ENCODE data around the gene SPTB. TPM values are rescaled to one million over a fixed set of nuclear protein-coding genes. Genes with fewer than 3 reads are reported as not detected.

The SPTB gene
- total RNA-seq, 1 donor from 2014 or later, result 3.0 TPM

DNA sequence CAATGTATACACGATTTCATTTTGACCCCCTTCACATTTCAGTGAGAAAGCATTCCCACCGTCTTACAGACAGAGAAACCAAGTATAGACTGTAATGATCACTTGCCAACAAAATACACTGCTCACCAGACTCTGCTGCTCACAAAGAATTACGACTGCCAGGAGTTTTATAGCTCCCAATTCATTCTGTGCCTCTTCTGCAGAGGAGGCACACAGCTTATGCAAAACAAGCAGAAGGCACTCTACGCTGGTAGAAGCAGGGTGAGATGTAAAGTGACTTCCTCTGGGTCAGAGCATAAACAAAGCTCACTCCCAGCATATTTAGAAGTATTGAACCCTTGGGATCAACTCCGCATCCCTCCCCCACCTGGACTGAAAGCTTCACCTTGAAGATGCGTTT is 14.6 kb downstream of the SPTB start:
- no peaks in the 10 kb centered on the region for H3K9me3 ChIP-seq
- ATAC-seq, result no peak
- no peaks in the 10 kb centered on the region for H3K36me3 ChIP-seq
- no peaks in the 10 kb centered on the region for H3K4me1 ChIP-seq
- H3K4me3 ChIP-seq, result no peak overlapping the region
- no peak for DNase-seq
- intact Hi-C loops (cut with DNase I), result no loop called here
- TF ChIP-seq, protein P1, sequence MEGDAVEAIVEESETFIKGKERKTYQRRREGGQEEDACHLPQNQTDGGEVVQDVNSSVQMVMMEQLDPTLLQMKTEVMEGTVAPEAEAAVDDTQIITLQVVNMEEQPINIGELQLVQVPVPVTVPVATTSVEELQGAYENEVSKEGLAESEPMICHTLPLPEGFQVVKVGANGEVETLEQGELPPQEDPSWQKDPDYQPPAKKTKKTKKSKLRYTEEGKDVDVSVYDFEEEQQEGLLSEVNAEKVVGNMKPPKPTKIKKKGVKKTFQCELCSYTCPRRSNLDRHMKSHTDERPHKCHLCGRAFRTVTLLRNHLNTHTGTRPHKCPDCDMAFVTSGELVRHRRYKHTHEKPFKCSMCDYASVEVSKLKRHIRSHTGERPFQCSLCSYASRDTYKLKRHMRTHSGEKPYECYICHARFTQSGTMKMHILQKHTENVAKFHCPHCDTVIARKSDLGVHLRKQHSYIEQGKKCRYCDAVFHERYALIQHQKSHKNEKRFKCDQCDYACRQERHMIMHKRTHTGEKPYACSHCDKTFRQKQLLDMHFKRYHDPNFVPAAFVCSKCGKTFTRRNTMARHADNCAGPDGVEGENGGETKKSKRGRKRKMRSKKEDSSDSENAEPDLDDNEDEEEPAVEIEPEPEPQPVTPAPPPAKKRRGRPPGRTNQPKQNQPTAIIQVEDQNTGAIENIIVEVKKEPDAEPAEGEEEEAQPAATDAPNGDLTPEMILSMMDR (IDR thresholded peaks at IDR 0.05), result no peak
- no peak overlapping the region for H3K27ac ChIP-seq
- H3K27me3 ChIP-seq, result no peaks in the 10 kb centered on the region

DNA sequence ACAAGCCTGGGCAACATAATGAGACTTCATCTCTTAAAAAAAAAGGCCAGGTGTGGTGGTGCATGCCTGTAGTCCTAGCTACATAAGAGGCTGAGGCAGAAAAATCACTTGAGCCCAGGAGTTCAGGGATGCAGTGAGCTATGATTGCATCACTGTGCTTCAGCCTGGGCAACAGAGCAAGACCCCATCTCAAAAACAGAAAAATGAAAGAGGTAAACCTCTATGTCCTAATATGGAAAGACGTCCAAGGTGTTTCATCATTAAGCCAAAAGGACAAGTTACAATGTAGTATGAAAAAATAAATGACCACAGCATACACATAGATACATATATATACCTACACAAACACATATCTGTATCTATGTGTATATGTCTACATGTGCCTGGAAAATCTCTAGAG is 15.4 kb downstream of the SPTB start:
- Histone ChIP-seq H3K4me1 (no peaks in the 10 kb centered on the region), H3K27me3 (no peaks in the 10 kb centered on the region), H3K36me3 (no peaks in the 10 kb centered on the region), H3K4me3 (no peak overlapping the region), H3K9me3 (no peaks in the 10 kb centered on the region), H3K27ac (no peak overlapping the region)
- TF ChIP-seq, protein P1 (IDR thresholded peaks at IDR 0.05), result no peak
- intact Hi-C loops (cut with DNase I), result no loop called here
- DNase-seq, result no peak
- no peak for ATAC-seq

DNA sequence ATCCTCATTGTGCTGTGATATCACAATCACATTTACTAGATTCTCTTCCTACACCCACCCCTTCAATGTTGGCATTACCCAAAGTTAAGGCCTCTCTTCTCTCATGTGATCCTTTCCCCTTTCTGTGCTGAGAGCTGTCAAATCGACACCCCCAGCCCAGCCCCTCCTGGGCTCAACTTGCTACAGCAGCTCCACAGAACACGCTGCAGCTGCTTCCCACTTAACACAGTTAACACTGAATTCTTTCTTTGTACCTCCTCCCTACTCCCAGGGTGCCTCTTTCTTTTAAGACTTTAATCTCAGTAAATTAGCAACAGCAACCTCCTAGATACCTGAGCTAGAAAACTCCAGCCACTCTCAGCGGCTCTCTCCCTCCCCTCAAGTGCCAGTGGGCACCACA is 17.8 kb downstream of the SPTB start:
- Histone ChIP-seq H3K36me3 (no peaks in the 10 kb centered on the region), H3K9me3 (no peaks in the 10 kb centered on the region), H3K27me3 (peaks cover 5% of the 10 kb centered on the region), H3K27ac (no peak overlapping the region), H3K4me3 (no peak overlapping the region), H3K4me1 (no peaks in the 10 kb centered on the region)
- DNase-seq (no peak), ATAC-seq (no peak)
- intact Hi-C loops (cut with DNase I), result no loop called here
- TF ChIP-seq, protein P1 (IDR thresholded peaks at IDR 0.05), result no peak

DNA sequence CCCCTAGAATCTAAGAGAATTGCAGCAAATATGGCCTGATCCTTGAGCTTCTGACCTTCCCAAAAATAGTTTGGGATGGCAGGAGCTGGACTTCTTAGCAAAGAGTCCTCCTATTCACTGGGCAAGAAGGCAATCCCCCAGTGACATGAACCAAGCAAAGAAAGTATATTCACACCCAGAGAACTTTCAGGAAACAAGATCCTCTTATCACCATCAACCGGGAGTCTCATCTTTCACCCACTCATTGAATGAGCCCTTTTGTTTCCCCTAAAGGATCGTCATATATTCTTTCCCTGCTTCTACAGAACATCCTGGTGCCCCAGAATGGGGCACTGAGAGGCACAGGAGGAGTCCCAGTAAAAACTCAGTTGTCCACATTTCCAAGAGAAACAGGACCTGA is 19.7 kb downstream of the SPTB start:
- no peak for DNase-seq
- Histone ChIP-seq H3K9me3 (no peaks in the 10 kb centered on the region), H3K36me3 (no peaks in the 10 kb centered on the region), H3K27ac (no peak overlapping the region), H3K4me1 (no peaks in the 10 kb centered on the region), H3K4me3 (no peak overlapping the region), H3K27me3 (peaks cover 5% of the 10 kb centered on the region)
- intact Hi-C loops (cut with DNase I), result no loop called here
- TF ChIP-seq, protein P1 (IDR thresholded peaks at IDR 0.05), result no peak
- ATAC-seq, result no peak

DNA sequence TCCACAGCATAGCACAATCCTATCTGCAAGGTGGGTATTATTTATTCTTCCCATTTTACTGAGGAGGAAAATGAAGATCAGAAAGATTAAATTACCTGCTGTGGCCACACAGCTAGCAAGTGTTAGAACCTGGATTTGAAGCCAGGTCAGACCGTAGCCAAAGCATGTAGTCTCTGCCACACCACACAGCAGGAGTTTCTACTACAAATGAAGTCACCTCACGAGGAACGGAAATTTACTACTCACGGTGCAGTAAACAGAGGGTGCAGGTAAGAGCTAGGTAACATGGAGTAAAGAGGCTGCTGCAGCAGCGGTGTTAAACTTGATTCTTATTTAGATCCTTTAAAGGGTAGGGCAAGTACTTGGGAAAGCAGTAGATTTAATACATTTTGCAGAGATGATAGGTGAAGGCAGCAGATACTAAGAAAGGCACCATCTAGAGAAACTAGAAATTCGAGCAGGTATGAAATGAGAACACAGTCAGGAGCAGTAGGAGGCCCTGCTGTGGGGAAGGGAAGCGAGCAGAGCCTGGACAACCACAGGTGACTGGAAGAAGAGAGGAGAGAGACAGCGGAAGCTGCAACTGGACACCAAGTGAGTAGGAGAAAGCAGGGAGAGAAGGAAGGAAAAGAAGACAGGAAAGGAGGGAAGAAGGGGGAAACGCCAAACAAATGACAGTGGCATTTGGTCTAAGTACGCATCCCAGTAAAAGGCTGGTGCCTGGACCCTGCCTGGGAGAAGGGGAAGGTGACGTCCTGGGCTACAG is 21.5 kb downstream of the SPTB start:
- TF ChIP-seq, protein P1 (IDR thresholded peaks at IDR 0.05), result no peak
- Histone ChIP-seq H3K4me1 (no peaks in the 10 kb centered on the region), H3K9me3 (no peaks in the 10 kb centered on the region), H3K36me3 (no peaks in the 10 kb centered on the region), H3K27me3 (peaks cover 5% of the 10 kb centered on the region), H3K27ac (no peak overlapping the region), H3K4me3 (no peak overlapping the region)
- intact Hi-C loops (cut with DNase I), result no loop called here
- ATAC-seq (no peak), DNase-seq (no peak)
